OCI-LY7 (cell line): ENCODE results near the gene CACNA1I.

Experiments
- EZH2phosphoT487 ChIP-seq: fragments of 200-600 bp; sonication (generic); IDR thresholded peaks from 2 replicates; pipeline ENCODE4 v1.6.1; 2018; ENCODE audit warnings: low read depth, borderline replicate concordance, mild to moderate bottlenecking, mixed run types, antibody characterized with exemption, low read length, moderate library complexity, mixed read lengths
- TF ChIP-seq, protein P1 (sequence below): fragments of 200-600 bp; sonication (generic); conservative IDR thresholded peaks from 2 replicates; pipeline ENCODE4 v1.5.1; 2014; ENCODE audit warnings: mild to moderate bottlenecking, antibody characterized with exemption, low read length, moderate library complexity, mixed read lengths

DNA sequence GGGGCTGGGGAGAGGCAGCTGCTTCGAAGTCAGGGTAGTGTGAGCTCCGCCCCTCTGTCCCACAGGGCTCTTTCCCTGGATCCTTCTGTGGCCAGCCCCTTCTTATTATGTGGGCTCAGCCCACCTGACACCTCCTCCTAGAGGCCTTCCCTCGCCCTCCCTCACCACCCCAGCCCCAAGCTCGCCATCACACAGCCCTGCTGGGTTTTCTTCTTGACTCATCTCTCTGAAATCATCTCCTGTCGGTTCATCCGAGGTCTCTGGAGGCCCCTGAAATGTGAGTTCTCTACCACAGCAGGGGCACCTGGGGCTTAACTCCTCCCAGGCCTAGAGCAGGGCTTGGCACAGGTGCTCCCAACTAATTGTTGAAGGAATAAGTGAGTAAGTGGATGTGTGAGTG, 65.2 kb downstream of the CACNA1I start:
- TF ChIP-seq, protein P1, sequence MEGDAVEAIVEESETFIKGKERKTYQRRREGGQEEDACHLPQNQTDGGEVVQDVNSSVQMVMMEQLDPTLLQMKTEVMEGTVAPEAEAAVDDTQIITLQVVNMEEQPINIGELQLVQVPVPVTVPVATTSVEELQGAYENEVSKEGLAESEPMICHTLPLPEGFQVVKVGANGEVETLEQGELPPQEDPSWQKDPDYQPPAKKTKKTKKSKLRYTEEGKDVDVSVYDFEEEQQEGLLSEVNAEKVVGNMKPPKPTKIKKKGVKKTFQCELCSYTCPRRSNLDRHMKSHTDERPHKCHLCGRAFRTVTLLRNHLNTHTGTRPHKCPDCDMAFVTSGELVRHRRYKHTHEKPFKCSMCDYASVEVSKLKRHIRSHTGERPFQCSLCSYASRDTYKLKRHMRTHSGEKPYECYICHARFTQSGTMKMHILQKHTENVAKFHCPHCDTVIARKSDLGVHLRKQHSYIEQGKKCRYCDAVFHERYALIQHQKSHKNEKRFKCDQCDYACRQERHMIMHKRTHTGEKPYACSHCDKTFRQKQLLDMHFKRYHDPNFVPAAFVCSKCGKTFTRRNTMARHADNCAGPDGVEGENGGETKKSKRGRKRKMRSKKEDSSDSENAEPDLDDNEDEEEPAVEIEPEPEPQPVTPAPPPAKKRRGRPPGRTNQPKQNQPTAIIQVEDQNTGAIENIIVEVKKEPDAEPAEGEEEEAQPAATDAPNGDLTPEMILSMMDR = no peak
- TF ChIP-seq EZH2phosphoT487 = no peak
